NCI-H2029 (cell line): ENCODE data around the gene IL17RD.
A peak's percentile ranks its signal among the peaks of the same experiment; 100 is the strongest.

Source experiments
- DNase-seq: peaks from one replicate; lab custom pipeline; 2025; lab: John Stamatoyannopoulos, UW

The IL17RD gene

DNA sequence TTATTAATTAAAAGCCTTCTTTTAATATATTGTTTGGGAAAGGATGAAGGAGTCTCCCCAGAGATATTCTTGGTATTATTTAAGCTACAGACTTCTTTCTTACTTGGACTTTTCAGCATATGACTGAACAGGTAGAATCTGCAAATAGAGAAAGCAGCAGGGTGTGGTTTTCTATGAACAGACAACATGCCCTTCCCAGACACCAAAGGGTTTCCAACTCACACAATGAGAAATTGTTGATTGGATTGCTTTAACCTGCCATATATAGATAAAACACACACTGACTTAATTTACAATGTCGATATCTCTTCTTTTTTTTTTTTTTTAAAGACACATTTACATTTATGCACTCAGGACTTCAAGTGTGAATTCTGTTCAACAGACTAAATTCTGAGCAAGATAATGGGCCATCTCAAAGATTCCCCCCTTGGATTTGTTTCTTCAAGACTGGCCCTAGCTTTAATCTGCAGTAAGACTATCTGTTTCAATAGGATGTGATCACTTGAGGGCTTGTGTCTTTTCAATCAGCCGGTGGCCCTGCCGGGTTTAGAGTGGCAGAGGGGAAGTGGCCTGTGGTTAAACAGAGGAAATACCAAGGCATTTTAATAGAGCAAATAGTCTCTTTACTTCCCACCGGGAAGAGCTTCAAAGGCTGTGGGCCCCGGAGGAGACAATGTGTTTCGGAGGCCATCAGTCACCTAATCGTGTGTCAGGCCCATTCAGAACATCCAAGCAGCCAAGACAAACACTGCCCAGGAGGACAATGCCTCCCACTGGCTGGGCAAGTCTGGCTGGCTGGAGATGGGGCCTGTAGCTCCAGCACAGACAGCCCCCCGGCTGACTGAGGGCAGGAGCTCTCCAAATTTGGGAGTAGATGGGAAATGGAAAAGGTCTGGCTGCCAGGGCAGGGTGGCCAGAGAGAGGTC, 6.1 kb downstream of the IL17RD start:
- DNase-seq = peak; percentile 50

DNA sequence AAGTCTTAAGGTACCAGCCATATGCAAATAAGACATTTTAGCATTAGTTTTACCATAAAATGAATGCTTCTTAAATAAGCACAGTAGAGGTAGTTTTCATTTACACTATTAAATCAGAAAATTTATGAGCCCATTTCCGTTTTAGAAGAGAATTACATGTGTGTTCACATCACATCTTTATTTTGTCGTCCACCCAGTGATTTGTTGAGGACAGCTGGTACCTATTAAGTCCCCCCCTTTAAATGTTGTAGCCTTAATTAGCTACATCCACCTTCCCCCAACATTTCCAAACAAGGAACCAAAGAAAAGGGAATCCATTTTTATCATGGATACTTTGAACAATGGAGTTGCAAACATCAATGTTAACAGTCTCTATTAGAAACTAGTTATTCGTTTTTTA, 6.8 kb downstream of the IL17RD start:
- no peak for DNase-seq

GRCh38 chr3:57157545-57157944, 7.6 kb downstream of the IL17RD start:
- no peak for DNase-seq

GRCh38 chr3:57155310-57155643, 9.9 kb downstream of the IL17RD start:
- no peak for DNase-seq

DNA sequence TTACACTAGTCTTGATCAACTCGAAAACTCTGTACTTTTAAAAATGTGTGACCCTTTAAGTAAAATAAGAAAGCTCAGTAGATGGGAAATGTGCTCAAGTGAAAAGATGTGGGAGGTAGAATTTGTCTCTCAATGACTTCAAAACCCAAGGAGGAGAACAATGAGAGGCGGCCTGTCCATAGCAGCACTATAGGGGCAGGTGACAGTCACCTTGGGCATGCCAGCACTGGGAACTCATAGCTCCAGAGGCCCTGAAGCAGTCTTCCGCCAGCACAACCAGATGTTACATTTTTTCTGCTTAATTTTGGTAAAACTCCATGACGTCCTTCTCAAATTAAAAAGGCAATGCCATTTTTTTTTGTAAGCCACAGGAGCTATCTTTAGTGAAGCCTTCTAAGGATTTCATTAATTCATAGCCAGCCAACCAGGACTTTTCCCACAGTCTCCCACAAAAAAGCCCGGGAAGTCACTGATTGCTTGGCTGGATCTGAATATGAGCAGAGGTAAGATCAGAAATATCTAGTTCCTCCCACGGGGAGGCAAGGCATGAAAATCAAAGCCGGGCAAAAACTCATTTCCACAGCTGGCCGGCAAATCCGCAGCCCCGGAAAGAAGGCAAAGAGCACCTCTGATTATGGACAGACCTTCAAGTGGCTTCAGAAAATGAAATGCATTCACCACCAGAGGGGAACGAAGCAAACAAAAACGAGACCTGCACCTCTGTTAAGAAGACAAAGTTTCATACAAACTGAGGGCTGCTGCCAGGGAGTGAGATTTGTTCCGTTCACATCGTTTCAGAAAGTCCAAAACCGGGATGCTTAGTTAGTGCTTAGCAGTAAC, 10.5 kb downstream of the IL17RD start:
- no peak for DNase-seq

GRCh38 chr3:57152151-57153143, 12.7 kb downstream of the IL17RD start:
- DNase-seq = no peak

DNA sequence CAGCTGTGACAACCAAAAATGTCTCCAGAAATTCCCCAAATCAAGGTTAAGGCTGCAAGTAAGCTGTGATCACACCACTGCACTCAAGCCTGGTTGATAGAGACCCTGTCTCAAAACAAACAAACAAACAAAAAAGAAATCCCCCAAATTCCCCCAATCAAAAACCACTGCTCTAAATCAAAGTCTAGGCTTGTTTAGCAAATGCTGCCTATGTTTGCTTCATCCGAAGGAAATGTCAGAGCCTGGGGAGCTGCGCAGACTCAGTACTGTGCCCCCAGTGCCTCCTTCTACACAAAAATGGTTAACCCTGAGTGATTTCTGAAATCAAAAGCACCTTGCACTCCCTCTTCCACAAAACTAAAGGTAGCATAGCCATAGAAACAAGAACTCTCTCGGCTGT, 13.4 kb downstream of the IL17RD start:
- no peak for DNase-seq

DNA sequence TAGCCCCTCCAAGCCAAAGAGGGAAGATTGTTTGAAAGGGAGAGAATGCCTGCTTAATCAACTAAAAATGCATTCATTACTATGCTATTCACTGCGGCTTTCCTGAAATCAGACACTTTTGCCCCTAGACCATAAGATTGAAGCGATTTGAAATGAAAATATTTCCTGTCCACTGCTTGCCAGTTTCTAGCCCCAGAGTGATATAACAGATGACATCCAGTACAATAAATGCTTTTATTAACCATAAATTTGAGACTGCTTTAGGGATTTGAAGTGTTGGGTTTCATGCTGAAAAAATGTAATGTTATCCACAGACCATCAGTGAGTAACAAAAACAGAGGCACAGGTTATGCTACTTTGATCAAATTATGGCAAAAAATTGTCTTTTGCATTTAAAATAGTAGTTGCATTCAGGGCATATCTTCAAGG, 14.1 kb downstream of the IL17RD start:
- DNase-seq = no peak

GRCh38 chr3:57150113-57150581, 15.0 kb downstream of the IL17RD start:
- no peak for DNase-seq

GRCh38 chr3:57147071-57147470, 18.1 kb downstream of the IL17RD start:
- DNase-seq = no peak

- no peak for DNase-seq
Measured at GRCh38 chr3:57145852-57146251, 19.3 kb downstream of the IL17RD start.

GRCh38 chr3:57144952-57145351, 20.2 kb downstream of the IL17RD start:
- DNase-seq = no peak

GRCh38 chr3:57143886-57144459, 21.2 kb downstream of the IL17RD start:
- DNase-seq = no peak

DNA sequence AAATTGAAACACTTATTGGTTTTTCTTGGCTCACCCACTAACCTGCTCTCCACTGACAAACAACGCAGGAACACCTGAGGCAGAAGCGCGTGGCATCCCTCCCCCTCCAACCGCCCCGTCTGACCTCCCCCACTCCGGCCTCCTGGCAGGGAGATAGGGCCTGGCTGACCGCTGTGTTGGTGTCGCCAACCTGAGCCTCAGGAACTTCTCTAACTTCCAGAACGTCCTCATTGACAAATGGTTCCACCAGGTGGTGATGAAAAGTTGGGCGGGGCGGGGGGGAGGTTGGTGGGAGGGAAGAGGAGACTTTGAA, 22.8 kb downstream of the IL17RD start:
- no peak for DNase-seq

DNA sequence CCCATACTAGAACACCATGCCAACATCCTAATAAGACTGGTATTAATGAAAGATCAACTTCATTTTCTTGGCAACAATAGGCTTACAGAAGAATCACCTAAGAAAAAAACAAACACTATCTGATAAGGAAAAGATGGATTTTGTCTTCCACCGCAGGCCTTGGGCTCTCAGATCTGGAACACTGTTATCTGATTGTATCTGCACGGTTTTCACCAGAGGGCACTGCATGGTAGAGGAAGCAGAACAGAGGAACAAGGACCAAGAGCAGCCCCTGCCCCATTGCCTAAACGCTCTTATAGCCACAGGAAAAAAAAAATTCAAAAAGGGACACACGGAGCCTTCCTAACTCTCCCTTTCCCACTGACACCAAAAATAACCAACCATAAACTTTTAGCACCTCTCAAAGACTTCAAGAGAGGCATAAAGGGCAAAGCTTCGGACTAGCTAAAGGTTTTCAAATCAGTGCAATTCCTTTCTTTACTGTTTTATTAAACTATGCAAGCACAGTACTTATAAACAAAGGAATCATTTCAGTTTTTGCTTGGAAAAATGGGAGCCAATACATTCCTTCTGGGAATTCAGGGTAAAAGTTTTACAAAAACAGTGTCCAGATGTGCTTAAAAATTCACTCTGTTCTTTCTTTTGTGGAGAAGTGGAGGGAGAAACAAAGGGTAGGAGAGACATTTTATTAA, 23.3 kb downstream of the IL17RD start:
- DNase-seq = no peak

DNA sequence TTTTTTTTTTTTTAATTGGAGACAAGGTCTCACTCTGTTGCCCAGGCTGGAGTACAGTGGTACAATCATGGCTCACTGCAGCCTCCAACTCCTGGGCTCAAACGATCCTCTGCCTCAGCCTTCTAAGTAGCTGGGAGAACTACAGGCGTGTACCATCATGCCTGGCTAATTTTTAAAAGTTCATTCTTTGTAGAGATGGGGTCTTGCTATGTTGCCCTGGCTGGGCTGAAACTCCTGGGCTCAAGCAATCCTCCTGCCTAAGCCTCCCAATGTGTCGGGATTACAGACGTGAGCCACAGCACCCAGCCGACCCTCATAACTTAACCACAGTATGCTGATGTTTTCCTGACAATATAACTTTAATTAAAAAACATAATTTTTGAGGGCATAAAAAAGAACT, 24.3 kb downstream of the IL17RD start:
- no peak for DNase-seq

DNA sequence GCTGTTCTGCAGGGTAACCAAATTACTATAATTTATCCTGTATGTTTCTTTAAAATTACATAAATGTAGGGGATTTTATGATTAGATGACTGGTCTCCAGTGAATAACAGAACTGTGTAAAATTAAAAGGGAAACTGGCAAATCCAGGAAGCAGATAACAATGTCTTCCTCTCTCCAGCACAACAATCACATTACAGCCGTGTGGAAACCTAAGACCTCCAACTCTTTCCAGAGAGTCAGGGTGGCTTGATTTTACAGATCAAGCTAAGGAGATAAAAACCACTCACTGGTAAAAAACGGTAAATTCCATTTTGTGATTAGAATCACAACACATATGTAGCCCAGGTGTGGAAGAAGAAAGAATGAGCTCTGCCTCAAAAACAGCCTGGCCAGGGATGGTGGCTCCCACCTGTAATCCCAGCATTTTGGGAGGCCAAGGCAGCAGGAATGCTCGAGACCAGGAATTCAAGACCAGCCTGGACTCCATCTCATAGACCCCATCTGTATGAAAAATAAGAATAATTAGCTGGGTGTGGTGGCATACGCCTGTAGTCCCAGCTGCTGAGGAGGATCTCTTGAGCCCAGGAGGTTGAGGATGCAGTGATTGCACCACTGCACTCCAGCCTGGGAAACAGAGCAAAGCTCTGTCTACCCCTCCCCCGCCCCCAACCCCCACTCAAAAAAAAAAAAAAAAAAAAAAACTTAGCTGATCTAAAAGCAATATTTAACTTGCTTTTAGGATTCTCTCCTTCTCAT, 29.0 kb downstream of the IL17RD start:
- DNase-seq = no peak

DNA sequence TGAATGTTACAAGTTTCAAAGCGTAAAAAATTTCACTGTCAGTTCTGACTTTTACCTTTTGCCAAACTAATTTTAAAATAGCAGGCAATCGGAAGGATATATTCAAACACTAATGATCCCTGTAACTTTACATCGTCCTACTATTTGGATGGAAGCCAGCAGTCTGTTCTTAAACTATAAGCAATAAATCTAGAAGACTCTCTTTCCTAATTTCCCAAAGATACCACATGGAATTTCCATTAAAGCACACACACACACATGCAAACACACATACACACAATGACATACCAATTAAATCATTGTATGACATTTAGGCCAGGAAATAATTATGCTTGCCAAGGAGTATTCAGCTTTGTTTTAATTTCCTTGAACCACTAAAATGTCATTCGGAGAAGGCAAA, 32.0 kb downstream of the IL17RD start:
- DNase-seq = no peak

DNA sequence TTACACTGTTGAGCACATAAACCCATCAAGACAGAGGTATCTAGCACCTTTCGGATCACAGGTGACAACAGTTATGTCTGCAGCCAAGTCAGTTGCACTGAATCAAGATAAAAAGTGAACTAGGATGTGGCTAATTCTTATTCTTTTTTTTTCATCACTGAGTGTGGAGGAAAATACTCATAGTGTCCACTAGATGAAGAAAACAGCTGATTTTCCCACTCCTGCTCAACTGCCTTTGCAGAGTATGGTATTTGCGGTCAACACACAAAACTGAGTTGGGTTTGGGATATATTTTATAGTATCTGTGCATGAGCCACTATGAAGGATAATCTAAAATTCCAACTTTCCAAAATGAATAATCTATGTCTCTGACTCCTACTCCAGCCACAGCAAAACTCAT, 32.5 kb downstream of the IL17RD start:
- DNase-seq = no peak

GRCh38 chr3:57131210-57131588, 34.0 kb downstream of the IL17RD start:
- DNase-seq = no peak
